Measurements from ENCODE around the gene WASF3. TPM values are rescaled to one million over a fixed set of nuclear protein-coding genes. Genes with fewer than 3 reads are reported as not detected.

Gene WASF3
- total and polyA plus RNA-seq, 10 of the 15 experiments (the other 5 are each of a cell fraction or from before 2014, with no cell fraction given) = under 0.01 to 0.10 (median 0.01) TPM; not detected in 7

GRCh38 chr13:26678330-26678729 lies 120.8 kb downstream of the WASF3 start (continued):
- TF ChIP-seq ZNF217 (IDR thresholded peaks at IDR 0.05) = no peak
- no peak for TF ChIP-seq NFYA (IDR thresholded peaks at IDR 0.05; ENCODE audit: borderline replicate concordance, low read depth, low read length)
- TF ChIP-seq MYB (IDR thresholded peaks at IDR 0.05; ENCODE audit: borderline replicate concordance, low read depth, low read length) = no peak
- TF ChIP-seq BRCA1 (IDR thresholded peaks at IDR 0.05; ENCODE audit: low read depth, low read length) = no peak
- no peak for TF ChIP-seq IRF3 (IDR thresholded peaks at IDR 0.05)
- no peak for TF ChIP-seq ASH2L (IDR thresholded peaks at IDR 0.05; ENCODE audit: borderline replicate concordance, low read depth)
- TF ChIP-seq PML (IDR thresholded peaks at IDR 0.05; ENCODE audit: low read length) = no peak

- SMC1A ChIA-PET (ENCODE audit: uncharacterized antibody, unreplicated experiment) = no interaction called here
- no peak overlapping the region for H2AFZ ChIP-seq (ENCODE audit: control insufficient read depth, low read depth, low read length)
- CTCF ChIA-PET = no interaction called here
- in situ Hi-C loops (cut with MboI) (no loop called here), intact Hi-C loops (cut with micrococcal nuclease; ENCODE audit: unreplicated experiment) (no loop called here)
- H3K9ac ChIP-seq (ENCODE audit: control insufficient read depth, insufficient read depth, low read length) = no peak overlapping the region
- no peaks in the 10 kb centered on the region for H3K79me2 ChIP-seq (ENCODE audit: control insufficient read depth, insufficient read depth, low read length)
- RAD21 ChIA-PET (ENCODE audit: unreplicated experiment) = no interaction called here
- WGBS (ENCODE audit: insufficient coverage, insufficient replicate concordance, low lambda C conversion rate, missing lambda C conversion rate) = 4% methylated on average over 9 of the region's 17 CpGs
- H3K4me2 ChIP-seq (ENCODE audit: control insufficient read depth, insufficient read depth) = no peak overlapping the region
- no peaks in the 10 kb centered on the region for H3K36me3 ChIP-seq (ENCODE audit: control insufficient read depth in 2 of 2, insufficient read depth in 2 of 2, low read length in 1 of 2)
- no TSS peak for BruUV-seq (replicated peaks)
- no peak overlapping the region for H3K4me3 ChIP-seq
- DNase-seq (ENCODE audit: low read depth, low spot score) = no peak
- ATAC-seq = no peak
- no peaks in the 10 kb centered on the region; a peak in 1 of 4 replicates for H3K27me3 ChIP-seq (replicated peaks in 1 of 2; ENCODE audit: control insufficient read depth in 2 of 2, insufficient read depth in 2 of 2, low read length in 1 of 2)
- H3K9me3 ChIP-seq (replicated peaks; ENCODE audit: control insufficient read depth, insufficient read depth, low read length) = no peaks in the 10 kb centered on the region
- TF ChIP-seq ZBTB40 (IDR thresholded peaks at IDR 0.05; ENCODE audit: borderline replicate concordance) = no peak
- no peak for TF ChIP-seq RBBP5 (conservative IDR thresholded peaks at IDR 0.05)
- TF ChIP-seq NBN (IDR thresholded peaks at IDR 0.05) = no peak
- TF ChIP-seq NFIC (IDR thresholded peaks at IDR 0.05; ENCODE audit: low read depth, low read length) = no peak
- no peak for TF ChIP-seq KDM1A (IDR thresholded peaks at IDR 0.05; ENCODE audit: borderline replicate concordance)
- TF ChIP-seq STAT3 (IDR thresholded peaks at IDR 0.05; ENCODE audit: low read depth, low read length) = no peak
- no peak for TF ChIP-seq ZNF217 (IDR thresholded peaks at IDR 0.05)
- TF ChIP-seq CHD4 (IDR thresholded peaks at IDR 0.05) = no peak
- TF ChIP-seq MYC (IDR thresholded peaks at IDR 0.05; ENCODE audit: insufficient read depth, insufficient read length, insufficient replicate concordance, low read length, severe bottlenecking) = no peak
- no peak for TF ChIP-seq USF1 (IDR thresholded peaks at IDR 0.05; ENCODE audit: borderline replicate concordance, extremely low read length, insufficient read depth, low read depth, low read length)
- TF ChIP-seq FOXM1 (IDR thresholded peaks at IDR 0.05; ENCODE audit: low read depth, low read length) = no peak
- TF ChIP-seq HCFC1 (IDR thresholded peaks at IDR 0.05; ENCODE audit: low read length) = no peak
- TF ChIP-seq ZNF207 (IDR thresholded peaks at IDR 0.05; ENCODE audit: borderline replicate concordance) = no peak
- POLR2A ChIA-PET = no interaction called here
- no peaks in the 10 kb centered on the region for H3K4me1 ChIP-seq (ENCODE audit: control insufficient read depth, insufficient read depth, low read length)
- no peak for FAIRE-seq
- no peak overlapping the region for H3K27ac ChIP-seq (ENCODE audit: control insufficient read depth, insufficient read depth)
- no peaks in the 10 kb centered on the region for H4K20me1 ChIP-seq (ENCODE audit: control insufficient read depth, insufficient read depth)
These were observed 121.3 kb downstream of the WASF3 start for GRCh38 chr13:26678796-26679195.
